Colonic mucosa (tissue), 4 donors: ENCODE measurements around the gene MIF. TPM values are rescaled to one million over a fixed set of nuclear protein-coding genes. Genes with fewer than 3 reads are reported as not detected.
A peak's percentile ranks its signal among the peaks of the same experiment; 100 is the strongest.
"Not testable (repeated sequence)": the region's sequence is repeated elsewhere in the genome, so short reads cannot be mapped to it uniquely, and the experiment has no call there.

Experiments
- DNase-seq: peaks from one replicate; pipeline ENCODE4 v3.0.0-alpha.2; 2020
- H3K27ac ChIP-seq: fragments of 200-600 bp; one replicate; pipeline ENCODE4 v1.8.0; 2021
- H3K27me3 ChIP-seq: fragments of 200-600 bp; one replicate; pipeline ENCODE4 v1.8.0; 2021
- H3K36me3 ChIP-seq: fragments of 200-600 bp; one replicate; pipeline ENCODE4 v1.8.0; 2021
- H3K4me1 ChIP-seq: fragments of 200-600 bp; one replicate; pipeline ENCODE4 v1.8.0; 2021; ENCODE audit warnings: mild to moderate bottlenecking
- H3K4me3 ChIP-seq: fragments of 200-600 bp; one replicate; pipeline ENCODE4 v1.8.0; 2021
- H3K9ac ChIP-seq, 2 donors: one replicate each; pipeline ENCODE4 v1.7.0; 2013; ENCODE audit warnings: control low read depth in 2 of 2, low read depth in 2 of 2, low read length in 2 of 2
- H3K9me3 ChIP-seq: fragments of 200-600 bp; one replicate; pipeline ENCODE4 v1.8.0; 2021
- intact Hi-C: fragments of 100-400 bp; cut with DNase I; formaldehyde crosslinking; loops from one replicate; pipeline ENCODE4 v1.14.1; 2022
- total RNA-seq, 2 donors: library from RNA; stranded (reverse); fragmentation: NEBNext Ultra II Directional in 1 of 2; extraction: Animal tissue kit (Norgen Biotek cat#: 25700) in 1 of 2; gene quantifications; one replicate each; pipeline ENCODE4 v1.2.1, GENCODE V29; 2021
- TF ChIP-seq, protein P1 (sequence below): fragments of 200-600 bp; IDR thresholded peaks from one replicate; pipeline ENCODE4 v1.8.0; 2022; ENCODE audit warnings: antibody characterized with exemption, mild to moderate bottlenecking
- donor health status: healthy.
- donor health status: DM: no; HTN: no; CAD: no.
- donor health status: DM: no; HTN: no; CAD: no.

Gene MIF
- total RNA-seq, 2 donors from 2014 or later = 621 to 869 TPM

DNA sequence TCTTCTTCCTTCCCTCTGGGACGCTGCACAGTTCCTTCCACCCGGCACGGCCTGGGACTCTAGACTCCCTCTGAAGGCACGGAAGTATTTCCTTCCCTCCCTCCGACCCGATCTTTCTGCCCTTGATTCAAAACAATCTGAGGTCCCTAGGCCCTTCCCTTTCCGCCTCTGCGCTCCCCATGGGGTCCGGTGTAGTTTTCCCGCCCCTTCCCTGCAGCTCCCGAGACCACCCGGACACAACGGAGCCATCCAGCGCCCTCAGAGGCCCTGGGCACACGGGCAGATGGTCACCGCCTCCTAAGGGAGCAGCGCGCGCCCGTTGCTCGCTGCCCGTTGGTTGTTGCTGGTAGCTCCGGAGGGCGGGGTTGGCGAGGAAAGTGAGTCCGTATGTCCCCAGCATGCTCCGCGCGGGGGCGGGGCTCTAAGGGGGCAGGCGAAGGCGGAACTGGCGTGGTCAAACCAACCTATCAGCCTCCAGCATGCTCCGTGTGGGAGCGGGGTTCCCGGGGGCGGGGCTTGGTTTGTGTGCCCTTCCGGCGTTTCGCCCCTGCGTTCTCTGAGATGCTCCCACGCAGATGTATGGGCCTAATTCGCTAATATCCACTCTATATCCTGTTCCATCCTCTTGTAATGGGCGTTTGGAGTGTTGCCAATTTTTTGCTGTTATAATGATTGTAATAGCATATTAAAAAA is 19.6 kb downstream of the MIF start:
- Histone ChIP-seq H3K4me3 (peak overlapping the region; percentile 46), H3K9ac (peak overlapping the region; percentile 72 to 84), H3K36me3 (no peaks in the 10 kb centered on the region), H3K27ac (peak overlapping the region; percentile 84), H3K9me3 (no peaks in the 10 kb centered on the region), H3K27me3 (no peaks in the 10 kb centered on the region), H3K4me1 (no peaks in the 10 kb centered on the region)
- TF ChIP-seq, protein P1, sequence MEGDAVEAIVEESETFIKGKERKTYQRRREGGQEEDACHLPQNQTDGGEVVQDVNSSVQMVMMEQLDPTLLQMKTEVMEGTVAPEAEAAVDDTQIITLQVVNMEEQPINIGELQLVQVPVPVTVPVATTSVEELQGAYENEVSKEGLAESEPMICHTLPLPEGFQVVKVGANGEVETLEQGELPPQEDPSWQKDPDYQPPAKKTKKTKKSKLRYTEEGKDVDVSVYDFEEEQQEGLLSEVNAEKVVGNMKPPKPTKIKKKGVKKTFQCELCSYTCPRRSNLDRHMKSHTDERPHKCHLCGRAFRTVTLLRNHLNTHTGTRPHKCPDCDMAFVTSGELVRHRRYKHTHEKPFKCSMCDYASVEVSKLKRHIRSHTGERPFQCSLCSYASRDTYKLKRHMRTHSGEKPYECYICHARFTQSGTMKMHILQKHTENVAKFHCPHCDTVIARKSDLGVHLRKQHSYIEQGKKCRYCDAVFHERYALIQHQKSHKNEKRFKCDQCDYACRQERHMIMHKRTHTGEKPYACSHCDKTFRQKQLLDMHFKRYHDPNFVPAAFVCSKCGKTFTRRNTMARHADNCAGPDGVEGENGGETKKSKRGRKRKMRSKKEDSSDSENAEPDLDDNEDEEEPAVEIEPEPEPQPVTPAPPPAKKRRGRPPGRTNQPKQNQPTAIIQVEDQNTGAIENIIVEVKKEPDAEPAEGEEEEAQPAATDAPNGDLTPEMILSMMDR = no peak
- peak; percentile 100 for DNase-seq
- intact Hi-C loops = no loop called here

DNA sequence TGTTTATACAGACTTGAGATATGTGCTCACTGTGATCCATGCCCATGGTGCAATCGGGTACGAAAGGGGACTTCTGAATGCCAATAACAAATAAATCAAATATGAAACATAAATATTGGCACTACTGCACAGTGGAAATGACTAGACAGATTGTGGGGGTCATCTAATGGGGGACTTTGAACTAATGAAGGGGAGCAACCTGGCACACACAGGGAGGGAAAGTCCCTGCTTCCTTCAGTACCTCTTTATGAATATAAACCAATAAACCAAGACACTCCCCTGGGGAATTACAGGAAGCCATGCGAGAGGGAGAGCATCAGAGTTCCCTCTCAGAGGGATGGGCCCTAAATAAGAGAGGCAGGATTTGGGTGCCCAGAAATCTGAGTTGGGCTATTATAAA is 21.1 kb downstream of the MIF start:
- Histone ChIP-seq H3K4me3 (no peak overlapping the region), H3K4me1 (no peaks in the 10 kb centered on the region), H3K9ac (peak overlapping the region in 1 of 2 donors; percentile 46), H3K27me3 (no peaks in the 10 kb centered on the region), H3K9me3 (no peaks in the 10 kb centered on the region), H3K27ac (no peak overlapping the region), H3K36me3 (no peaks in the 10 kb centered on the region)
- intact Hi-C loops = no loop called here
- TF ChIP-seq, protein P1 = no peak
- no peak for DNase-seq

DNA sequence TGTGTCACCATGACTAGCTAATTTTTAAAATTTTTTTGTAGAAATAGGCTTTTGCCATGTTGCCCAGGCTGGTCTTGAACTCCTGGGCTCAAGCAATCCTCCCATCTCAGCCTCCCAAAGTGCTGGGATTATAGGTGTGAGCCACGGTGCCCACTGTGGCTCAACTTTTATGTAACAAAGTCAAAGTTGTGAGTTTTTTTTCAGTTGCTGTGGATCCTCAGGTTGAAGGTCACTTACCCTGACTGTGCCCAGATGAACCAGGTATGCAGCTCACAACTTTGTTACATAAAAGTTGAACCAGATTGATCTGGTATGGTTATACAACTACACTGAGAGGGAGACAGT is 26.1 kb downstream of the MIF start:
- H3K36me3 ChIP-seq, H3K9ac ChIP-seq, H3K4me3 ChIP-seq, H3K9me3 ChIP-seq, H3K27ac ChIP-seq, intact Hi-C loops, DNase-seq, H3K4me1 ChIP-seq, H3K27me3 ChIP-seq: not testable (repeated sequence)

DNA sequence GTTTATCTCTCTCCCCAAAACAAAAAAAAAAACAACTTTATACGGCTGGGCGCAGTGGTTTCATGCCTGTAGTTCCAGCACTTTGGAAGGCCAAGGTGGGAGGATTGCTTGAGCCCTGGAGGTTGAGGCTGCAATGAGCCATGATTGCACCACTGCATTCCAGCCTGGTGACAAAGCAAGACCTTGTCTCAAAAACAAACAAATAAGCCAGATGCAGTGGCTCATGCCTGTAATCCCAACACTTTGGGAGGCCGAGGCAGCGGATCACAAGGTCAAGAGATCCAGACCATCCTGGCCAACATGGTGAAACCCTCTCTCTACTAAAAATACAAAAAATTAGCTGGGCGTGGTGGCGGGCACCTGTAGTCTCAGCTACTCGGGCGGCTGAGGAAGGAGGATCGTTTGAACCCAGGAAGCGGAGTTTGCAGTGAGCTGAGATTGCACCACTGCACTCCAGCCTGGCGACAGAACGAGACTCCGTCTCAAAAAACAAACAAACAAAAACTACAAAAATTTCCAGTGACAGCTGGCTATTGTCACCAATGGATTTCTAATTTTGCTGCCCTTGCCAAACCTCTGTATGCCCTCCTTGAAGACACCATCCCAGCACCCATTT is 27.5 kb downstream of the MIF start:
- H3K27ac ChIP-seq, H3K36me3 ChIP-seq, H3K4me3 ChIP-seq, H3K4me1 ChIP-seq, H3K9me3 ChIP-seq, H3K9ac ChIP-seq, H3K27me3 ChIP-seq, intact Hi-C loops, DNase-seq: not testable (repeated sequence)

DNA sequence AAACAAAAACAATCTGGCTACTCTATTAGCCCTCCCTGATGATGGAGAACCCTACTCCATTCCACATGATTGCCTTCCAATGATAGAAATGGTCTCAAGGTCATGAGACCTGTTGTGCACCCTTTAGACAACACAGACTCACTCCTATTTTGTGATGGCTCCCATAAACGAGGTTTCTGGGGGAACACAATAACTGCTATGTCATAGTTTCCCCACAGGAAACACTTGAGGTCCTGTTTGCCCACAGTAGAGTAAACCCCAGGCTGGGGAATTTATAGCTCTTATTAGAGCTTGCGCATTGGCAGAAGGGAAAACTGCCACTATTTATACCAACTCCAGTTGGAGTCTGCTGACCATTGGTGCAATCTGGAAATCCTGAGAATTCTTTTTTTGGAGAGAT is 28.7 kb downstream of the MIF start:
- H3K9ac ChIP-seq = no peak overlapping the region
- H3K27me3 ChIP-seq = no peaks in the 10 kb centered on the region

DNA sequence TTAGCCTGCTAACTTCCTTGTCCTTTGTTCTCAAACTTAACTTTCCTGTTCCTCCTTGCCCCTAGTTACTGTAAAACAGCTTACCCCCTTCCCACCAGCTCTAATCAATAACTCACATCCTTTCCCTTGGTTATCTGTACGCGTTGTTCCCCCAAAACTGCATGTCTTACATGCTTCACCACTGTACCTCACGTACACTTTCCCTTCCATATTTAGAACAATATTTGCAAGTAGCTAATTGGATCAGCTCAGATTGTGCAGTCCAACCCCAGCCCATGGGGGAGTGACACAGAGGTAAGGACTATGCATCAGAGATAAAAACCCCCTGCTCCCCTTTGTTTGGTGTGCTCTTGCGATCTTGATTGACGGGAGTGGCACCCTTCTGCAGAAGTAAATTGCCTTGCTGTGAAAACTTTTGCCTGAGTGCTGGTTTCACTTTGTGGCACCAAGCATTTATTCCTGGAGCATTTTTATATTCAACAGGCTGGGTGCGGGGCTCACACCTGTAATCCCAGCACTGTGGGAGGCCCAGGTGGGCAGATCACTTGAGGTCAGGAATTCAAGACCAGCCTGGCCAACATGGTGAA is 30.9 kb downstream of the MIF start:
- intact Hi-C loops = no loop called here

More for the DNA sequence above, 28.7 kb downstream of the MIF start:
- H3K9me3 ChIP-seq = no peaks in the 10 kb centered on the region
- no peaks in the 10 kb centered on the region for H3K4me1 ChIP-seq
- no peak overlapping the region for H3K4me3 ChIP-seq
- no peak overlapping the region for H3K27ac ChIP-seq
- TF ChIP-seq, protein P1 = no peak
- no peaks in the 10 kb centered on the region for H3K36me3 ChIP-seq
- intact Hi-C loops = no loop called here
- no peak for DNase-seq

More for the DNA sequence above, 30.9 kb downstream of the MIF start:
- Histone ChIP-seq H3K27ac (no peak overlapping the region), H3K27me3 (no peaks in the 10 kb centered on the region), H3K4me1 (no peaks in the 10 kb centered on the region), H3K9me3 (no peaks in the 10 kb centered on the region), H3K36me3 (no peaks in the 10 kb centered on the region), H3K4me3 (no peak overlapping the region), H3K9ac (no peak overlapping the region)
- TF ChIP-seq, protein P1 = no peak
- no peak for DNase-seq
